ENCODE data around the gene ACTN1.

Gene ACTN1

DNA sequence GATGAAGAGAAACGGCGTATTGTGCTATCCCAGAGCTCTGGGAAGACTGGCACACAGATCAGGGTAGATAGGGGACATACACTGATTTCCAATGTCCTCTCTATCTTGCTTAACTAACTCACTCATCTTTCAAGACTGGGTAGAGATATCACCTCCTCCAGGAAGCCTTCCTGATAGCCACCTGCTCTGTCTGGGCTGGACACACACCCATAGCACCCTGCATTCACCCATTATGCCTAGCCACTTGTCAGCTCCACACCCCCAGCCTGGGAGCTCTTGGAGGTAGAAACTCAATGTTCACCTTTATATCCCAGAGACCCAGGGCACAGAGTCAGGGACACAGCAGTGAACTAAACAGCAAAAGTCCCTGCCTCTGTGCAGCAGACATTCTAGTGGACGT lies 52.0 kb downstream of the ACTN1 start:
- DNase-seq (ENCODE audit: low spot score) (no peak), ATAC-seq (ENCODE audit: low read depth) (no peak)
- no peaks in the 10 kb centered on the region for H3K4me1 ChIP-seq (ENCODE audit: insufficient read depth, poor library complexity, severe bottlenecking)
- H3K27ac ChIP-seq (ENCODE audit: poor library complexity, severe bottlenecking): peak overlapping the region; percentile 7
- H3K27me3 ChIP-seq (ENCODE audit: insufficient read depth, poor library complexity, severe bottlenecking): no peaks in the 10 kb centered on the region
- peaks cover 93% of the 10 kb centered on the region for H3K36me3 ChIP-seq (ENCODE audit: low read depth)
- no peak overlapping the region for H3K4me3 ChIP-seq (ENCODE audit: severe bottlenecking)
- no peak for TF ChIP-seq CTCF (IDR thresholded peaks at IDR 0.05; ENCODE audit: poor library complexity, severe bottlenecking)
- H3K9me3 ChIP-seq (ENCODE audit: severe bottlenecking): no peaks in the 10 kb centered on the region

DNA sequence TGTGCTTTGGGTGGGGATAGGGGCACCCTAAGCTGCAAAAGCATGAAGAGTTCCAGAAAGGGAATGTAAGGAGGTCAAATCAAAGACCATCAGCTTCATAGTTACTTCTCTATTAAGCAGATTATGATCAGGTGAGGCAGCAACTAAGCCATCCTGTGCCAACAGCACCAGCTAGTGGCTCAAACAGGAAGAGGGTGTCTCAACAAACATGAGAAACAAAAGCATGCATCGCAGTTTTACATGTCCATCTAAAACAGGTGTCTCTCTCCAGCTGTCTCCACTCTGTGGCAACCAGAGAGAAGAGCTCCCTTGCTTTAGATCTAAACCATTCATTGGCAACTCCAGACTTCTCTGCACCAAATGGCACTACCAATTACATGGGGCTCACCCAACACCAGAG lies 52.9 kb downstream of the ACTN1 start:
- DNase-seq (ENCODE audit: low spot score) (no peak), ATAC-seq (ENCODE audit: low read depth) (peak; percentile 6; the same call in 1 of the 3 replicates)
- Histone ChIP-seq H3K9me3 (ENCODE audit: severe bottlenecking) (no peaks in the 10 kb centered on the region), H3K4me1 (ENCODE audit: insufficient read depth, poor library complexity, severe bottlenecking) (no peaks in the 10 kb centered on the region), H3K27ac (ENCODE audit: poor library complexity, severe bottlenecking) (peak overlapping the region; percentile 28), H3K27me3 (ENCODE audit: insufficient read depth, poor library complexity, severe bottlenecking) (no peaks in the 10 kb centered on the region), H3K36me3 (ENCODE audit: low read depth) (peaks cover 93% of the 10 kb centered on the region), H3K4me3 (ENCODE audit: severe bottlenecking) (no peak overlapping the region)
- TF ChIP-seq CTCF (IDR thresholded peaks at IDR 0.05; ENCODE audit: poor library complexity, severe bottlenecking): peak; percentile 77

- Histone ChIP-seq H3K9me3 (ENCODE audit: severe bottlenecking) (no peaks in the 10 kb centered on the region), H3K4me3 (ENCODE audit: severe bottlenecking) (no peak overlapping the region), H3K4me1 (ENCODE audit: insufficient read depth, poor library complexity, severe bottlenecking) (no peaks in the 10 kb centered on the region), H3K27me3 (ENCODE audit: insufficient read depth, poor library complexity, severe bottlenecking) (no peaks in the 10 kb centered on the region), H3K27ac (ENCODE audit: poor library complexity, severe bottlenecking) (peak overlapping the region; percentile 28), H3K36me3 (ENCODE audit: low read depth) (peaks cover 93% of the 10 kb centered on the region)
- no peak for TF ChIP-seq CTCF (IDR thresholded peaks at IDR 0.05; ENCODE audit: poor library complexity, severe bottlenecking)
- no peak for ATAC-seq (ENCODE audit: low read depth)
- no peak for DNase-seq (ENCODE audit: low spot score)
Measured at GRCh38 chr14:68925373-68925772, 53.7 kb downstream of the ACTN1 start.

DNA sequence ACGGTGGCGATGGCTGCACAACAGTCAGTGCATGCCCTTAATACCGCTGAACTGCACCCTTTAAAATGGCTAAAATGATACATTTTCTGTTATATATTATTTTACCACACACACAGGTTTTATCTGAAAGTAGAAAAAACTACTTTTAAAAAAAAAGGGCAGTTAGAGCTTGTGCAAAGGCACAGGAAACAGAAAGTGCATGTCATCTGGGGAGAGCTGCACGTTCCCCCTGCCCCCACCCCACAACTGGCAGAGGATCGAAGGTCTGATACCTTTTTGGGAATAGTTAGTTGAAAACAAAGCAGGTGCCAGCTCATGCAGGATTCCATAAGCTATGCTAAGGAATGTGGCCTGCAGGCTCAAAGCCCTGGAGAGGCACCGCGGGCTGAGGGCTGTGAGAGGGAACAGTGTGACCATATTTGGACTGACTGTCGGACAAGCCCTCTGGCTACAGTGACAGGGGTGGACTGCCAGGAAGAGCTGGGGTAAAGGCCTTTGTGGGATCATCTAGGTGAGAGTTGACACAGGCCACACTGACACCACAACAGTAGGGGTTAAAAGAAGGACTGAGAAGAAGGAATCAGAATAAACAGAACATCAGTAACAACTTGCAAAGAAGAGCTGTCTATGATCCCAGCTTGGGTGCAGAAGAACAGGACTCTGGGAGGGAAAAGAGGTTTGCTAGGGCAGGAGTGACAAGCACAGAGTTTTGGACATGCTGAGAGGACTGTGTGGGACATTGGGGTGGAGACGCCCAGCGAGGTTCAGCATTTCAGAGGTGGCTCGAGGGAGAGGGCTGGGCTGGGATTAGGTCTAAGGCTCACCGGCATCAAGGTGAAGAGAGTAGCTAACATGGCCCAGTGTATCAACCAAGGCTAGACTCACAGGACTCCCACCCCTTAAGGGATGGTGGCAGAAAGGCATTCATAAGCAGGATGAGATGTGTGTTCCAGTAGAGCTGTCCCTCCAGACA lies 54.6 kb downstream of the ACTN1 start:
- Histone ChIP-seq H3K27ac (ENCODE audit: poor library complexity, severe bottlenecking) (peak overlapping the region; percentile 28), H3K36me3 (ENCODE audit: low read depth) (peaks cover 93% of the 10 kb centered on the region), H3K4me1 (ENCODE audit: insufficient read depth, poor library complexity, severe bottlenecking) (no peaks in the 10 kb centered on the region), H3K4me3 (ENCODE audit: severe bottlenecking) (no peak overlapping the region), H3K9me3 (ENCODE audit: severe bottlenecking) (no peaks in the 10 kb centered on the region), H3K27me3 (ENCODE audit: insufficient read depth, poor library complexity, severe bottlenecking) (no peaks in the 10 kb centered on the region)
- ATAC-seq (ENCODE audit: low read depth) (peak; percentile 65), DNase-seq (ENCODE audit: low spot score) (no peak)
- TF ChIP-seq CTCF (IDR thresholded peaks at IDR 0.05; ENCODE audit: poor library complexity, severe bottlenecking): no peak

GRCh38 chr14:68922886-68923285 lies 56.2 kb downstream of the ACTN1 start:
- Histone ChIP-seq H3K27me3 (ENCODE audit: insufficient read depth, poor library complexity, severe bottlenecking) (no peaks in the 10 kb centered on the region), H3K27ac (ENCODE audit: poor library complexity, severe bottlenecking) (peak overlapping the region; percentile 28), H3K4me3 (ENCODE audit: severe bottlenecking) (no peak overlapping the region), H3K4me1 (ENCODE audit: insufficient read depth, poor library complexity, severe bottlenecking) (no peaks in the 10 kb centered on the region), H3K9me3 (ENCODE audit: severe bottlenecking) (no peaks in the 10 kb centered on the region), H3K36me3 (ENCODE audit: low read depth) (peaks cover 100% of the 10 kb centered on the region)
- DNase-seq (ENCODE audit: low spot score): no peak
- no peak for TF ChIP-seq CTCF (IDR thresholded peaks at IDR 0.05; ENCODE audit: poor library complexity, severe bottlenecking)
- no peak for ATAC-seq (ENCODE audit: low read depth)
